GM19035 (cell line): ENCODE results near the gene SMIM14.
"Not testable (repeated sequence)": the region's sequence is repeated elsewhere in the genome, so short reads cannot be mapped to it uniquely, and the experiment has no call there.

Experiments
- ATAC-seq: cut with Tn5 transposase; IDR thresholded peaks from one replicate; pipeline ENCODE4 v1.9.1; 2021; ENCODE audit not compliant: unreplicated experiment

Gene SMIM14

GRCh38 chr4:39648213-39648612 is 9.5 kb upstream of the SMIM14 start:
- no peak for ATAC-seq

GRCh38 chr4:39642885-39643552 is 4.4 kb upstream of the SMIM14 start:
- ATAC-seq, result no peak

GRCh38 chr4:39641451-39641850 is 2.8 kb upstream of the SMIM14 start:
- no peak for ATAC-seq

- peak; percentile 15 for ATAC-seq
Observed at GRCh38 chr4:39637586-39638353, 895 bp downstream of the SMIM14 start.

GRCh38 chr4:39637221-39637585 is 1.5 kb downstream of the SMIM14 start:
- ATAC-seq, result no peak

- ATAC-seq, result no peak
Observed at GRCh38 chr4:39636531-39637184, 2.0 kb downstream of the SMIM14 start.

GRCh38 chr4:39635023-39635422 is 3.6 kb downstream of the SMIM14 start:
- ATAC-seq, result no peak

- ATAC-seq, result no peak
Observed at GRCh38 chr4:39631700-39632079, 7.0 kb downstream of the SMIM14 start.

- no peak for ATAC-seq
Observed at GRCh38 chr4:39627413-39627812, 11.3 kb downstream of the SMIM14 start.

GRCh38 chr4:39626913-39627312 is 11.8 kb downstream of the SMIM14 start:
- no peak for ATAC-seq

- ATAC-seq, result peak; percentile 69
Observed at GRCh38 chr4:39626261-39626660, 12.4 kb downstream of the SMIM14 start.

- no peak for ATAC-seq
Observed at GRCh38 chr4:39621582-39621981, 17.1 kb downstream of the SMIM14 start.

GRCh38 chr4:39620551-39621313 is 17.9 kb downstream of the SMIM14 start:
- no peak for ATAC-seq

GRCh38 chr4:39617534-39617933 is 21.1 kb downstream of the SMIM14 start:
- no peak for ATAC-seq

GRCh38 chr4:39616651-39617050 is 22.0 kb downstream of the SMIM14 start:
- no peak for ATAC-seq

- ATAC-seq, result not testable (repeated sequence)
Observed at GRCh38 chr4:39616112-39616511, 22.6 kb downstream of the SMIM14 start.

- no peak for ATAC-seq
Observed at GRCh38 chr4:39614487-39615162, 24.0 kb downstream of the SMIM14 start.

- no peak for ATAC-seq
Observed at GRCh38 chr4:39613093-39613656, 25.5 kb downstream of the SMIM14 start.

- peak; percentile 90 for ATAC-seq
Observed at GRCh38 chr4:39609454-39609931, 29.2 kb downstream of the SMIM14 start.

GRCh38 chr4:39608451-39608850 is 30.2 kb downstream of the SMIM14 start:
- ATAC-seq, result no peak
